H1 (cell line): ENCODE results near the gene PRSS50. TPM values are rescaled to one million over a fixed set of nuclear protein-coding genes. Genes with fewer than 3 reads are reported as not detected.

Experiments
- CTCF ChIA-PET: fragments of 300-600 bp; sonication (Branson Sonifier 250); formaldehyde crosslinking; loops from one replicate; lab custom pipeline; 2021; ENCODE audit not compliant: partially characterized antibody; lab: Charles Lee
- POLR2A ChIA-PET: fragments of 300-600 bp; sonication (Branson Sonifier 250); formaldehyde crosslinking; loops from one replicate; lab custom pipeline; 2021; ENCODE audit warnings: inconsistent platforms; ENCODE audit not compliant: partially characterized antibody; lab: Charles Lee
- DNase-seq, 2 experiments: peaks; one replicate each; pipeline versions ENCODE4 v3.0.0 to v3.0.0-alpha.2; 2010 to 2022; ENCODE audit warnings: low spot score in 2 of 2, low read depth in 1 of 2, mixed read lengths in 1 of 2
- FAIRE-seq: peaks from 2 replicates; lab custom pipeline; 2011; peaks lifted over from hg19 to GRCh38; lab: Jason Lieb, UNC
- H2AFZ ChIP-seq: 2 replicates; pipeline ENCODE4 v1.8.1; 2012; ENCODE audit warnings: low read length, inconsistent platforms
- H2AK5ac ChIP-seq: 2 replicates; pipeline ENCODE4 v1.6.1; 2013; ENCODE audit warnings: low read depth, low read length
- H2BK120ac ChIP-seq: replicated peaks from 2 replicates; pipeline ENCODE3; 2013; ENCODE audit warnings: low read depth, low read length, inconsistent platforms
- H2BK12ac ChIP-seq: 2 replicates; pipeline ENCODE4 v1.6.1; 2013; ENCODE audit warnings: low read depth, low read length
- H2BK15ac ChIP-seq: 2 replicates; pipeline ENCODE4 v1.6.1; 2013; ENCODE audit warnings: low read length
- H2BK20ac ChIP-seq: 2 replicates; pipeline ENCODE4 v1.6.1; 2013; ENCODE audit warnings: low read length
- H2BK5ac ChIP-seq: 2 replicates; pipeline ENCODE4 v1.6.1; 2013; ENCODE audit warnings: low read depth, low read length
- H3K14ac ChIP-seq: 2 replicates; pipeline ENCODE4 v1.6.1; 2013; ENCODE audit warnings: inconsistent platforms; ENCODE audit not compliant: insufficient read length
- H3K18ac ChIP-seq: 2 replicates; pipeline ENCODE4 v1.6.1; 2013; ENCODE audit warnings: low read length; ENCODE audit errors: extremely low read depth
- H3K23ac ChIP-seq: 2 replicates; pipeline ENCODE4 v1.6.1; 2013; ENCODE audit warnings: inconsistent platforms; ENCODE audit not compliant: insufficient read length
- H3K23me2 ChIP-seq: 2 replicates; pipeline ENCODE4 v1.6.1; 2013; ENCODE audit warnings: low read depth, low read length
- H3K27ac ChIP-seq: 2 replicates; pipeline ENCODE4 v1.6.1; 2011; ENCODE audit warnings: low read depth, low read length, inconsistent platforms
- H3K27me3 ChIP-seq, 4 experiments: replicated peaks in 1 of 4; 1 replicate in 1 of 4; 2 replicates in 3 of 4; pipeline versions ENCODE4 v1.6.1 to v1.8.1; 2011 to 2013; ENCODE audit warnings: low read length in 3 of 4, mild to moderate bottlenecking in 3 of 4, inconsistent platforms in 2 of 4, mixed read lengths in 2 of 4, moderate library complexity in 1 of 4; ENCODE audit not compliant: control insufficient read depth in 3 of 4, insufficient read depth in 3 of 4; ENCODE audit errors: extremely low read depth in 1 of 4
- H3K36me3 ChIP-seq, 4 experiments: 2 replicates each; pipeline versions ENCODE4 v1.6.1 to v1.8.1; 2011 to 2013; ENCODE audit warnings: mild to moderate bottlenecking in 4 of 4, low read length in 3 of 4, moderate library complexity in 2 of 4, control low read depth in 1 of 4, inconsistent platforms in 1 of 4; ENCODE audit not compliant: insufficient read depth in 4 of 4, control insufficient read depth in 2 of 4
- H3K4ac ChIP-seq: replicated peaks from 2 replicates; pipeline ENCODE3; 2013; ENCODE audit warnings: low read length, low read depth, mixed read lengths, inconsistent platforms; ENCODE audit not compliant: insufficient read length
- H3K4me1 ChIP-seq, 4 experiments: replicated peaks in 1 of 4; 1 replicate in 1 of 4; 2 replicates in 3 of 4; pipeline versions ENCODE4 v1.6.1 to v1.8.1; 2011 to 2013; ENCODE audit warnings: low read length in 3 of 4, inconsistent platforms in 2 of 4, mixed read lengths in 1 of 4; ENCODE audit not compliant: insufficient read depth in 4 of 4, control insufficient read depth in 3 of 4
- H3K4me2 ChIP-seq, 2 experiments: 2 replicates each; pipeline versions ENCODE4 v1.6.1 to v1.8.1; 2011 to 2013; ENCODE audit warnings: low read depth in 2 of 2, low read length in 2 of 2, control low read depth in 1 of 2, inconsistent platforms in 1 of 2, mild to moderate bottlenecking in 1 of 2; ENCODE audit not compliant: insufficient read depth in 1 of 2
- H3K4me3 ChIP-seq, 4 experiments: fragments of 200-600, 300-600 bp in 1 of 4; sonication (generic), shearing (Covaris generic), sonication (Bioruptor Twin) in 1 of 4; 2 replicates each; pipeline versions ENCODE4 v1.5.1 to v1.8.1; 2011 to 2016; ENCODE audit warnings: low read length in 4 of 4, low read depth in 3 of 4, control low read depth in 2 of 4, inconsistent platforms in 2 of 4, mild to moderate bottlenecking in 2 of 4, mixed read lengths in 1 of 4, moderate library complexity in 1 of 4; ENCODE audit not compliant: insufficient read depth in 2 of 4; ENCODE audit errors: extremely low read depth in 1 of 4
- H3K56ac ChIP-seq: replicated peaks from 2 replicates; pipeline ENCODE3; 2013; ENCODE audit warnings: low read depth, mild to moderate bottlenecking, mixed read lengths, low read length, inconsistent platforms; ENCODE audit not compliant: insufficient read length
- H3K79me1 ChIP-seq: 2 replicates; pipeline ENCODE4 v1.6.1; 2013; ENCODE audit warnings: low read depth, low read length, control low read depth
- H3K79me2 ChIP-seq, 2 experiments: 2 replicates each; pipeline versions ENCODE4 v1.6.1 to v1.8.1; 2012 to 2013; ENCODE audit warnings: low read length in 2 of 2, mild to moderate bottlenecking in 2 of 2, inconsistent platforms in 1 of 2; ENCODE audit not compliant: insufficient read depth in 2 of 2, control insufficient read depth in 1 of 2
- H3K9ac ChIP-seq, 4 experiments: replicated peaks in 1 of 4; 1 replicate in 1 of 4; 2 replicates in 3 of 4; pipeline versions ENCODE4 v1.6.1 to v1.8.1; 2011 to 2013; ENCODE audit warnings: low read depth in 3 of 4, low read length in 3 of 4, control low read depth in 2 of 4, mild to moderate bottlenecking in 2 of 4, moderate library complexity in 2 of 4, inconsistent platforms in 1 of 4; ENCODE audit errors: extremely low read depth in 1 of 4
- H3K9me3 ChIP-seq, 2 experiments: 2 replicates each; pipeline versions ENCODE4 v1.6.1 to v1.8.1; 2012 to 2013; ENCODE audit warnings: mild to moderate bottlenecking in 2 of 2, moderate library complexity in 2 of 2, control low read depth in 1 of 2, inconsistent platforms in 1 of 2, low read depth in 1 of 2, low read length in 1 of 2, mixed read lengths in 1 of 2; ENCODE audit not compliant: insufficient read depth in 2 of 2
- H4K20me1 ChIP-seq, 2 experiments: replicated peaks in 1 of 2; 2 replicates each; pipeline versions ENCODE3 to v1.8.1; 2011 to 2013; ENCODE audit warnings: inconsistent platforms in 2 of 2, low read length in 2 of 2, mild to moderate bottlenecking in 1 of 2; ENCODE audit not compliant: insufficient read depth in 2 of 2, control insufficient read depth in 1 of 2
- H4K5ac ChIP-seq: 2 replicates; pipeline ENCODE4 v1.6.1; 2013; ENCODE audit warnings: low read length, low read depth, mixed read lengths, inconsistent platforms; ENCODE audit not compliant: insufficient read length
- H4K8ac ChIP-seq: 2 replicates; pipeline ENCODE4 v1.8.0; 2013; ENCODE audit warnings: mild to moderate bottlenecking, moderate library complexity, low read length, inconsistent platforms; ENCODE audit not compliant: insufficient read depth; ENCODE audit errors: extremely low read depth
- H4K91ac ChIP-seq: replicated peaks from 2 replicates; pipeline ENCODE3; 2013; ENCODE audit warnings: low read length, mixed read lengths, inconsistent platforms; ENCODE audit not compliant: insufficient read length
- BACH1 ChIP-seq: IDR thresholded peaks from 2 replicates; pipeline ENCODE4 v1.6.1; 2012; ENCODE audit warnings: low read length, improper control_type of control experiment
- CBX5 ChIP-seq: fragments of 300-800, 300-1000 bp; sonication (generic); IDR thresholded peaks from 2 replicates; pipeline ENCODE4 v1.7.1; 2016; ENCODE audit warnings: antibody characterized with exemption, low read length, low read depth
- CREB1 ChIP-seq: IDR thresholded peaks from 2 replicates; pipeline ENCODE4 v1.6.1; 2012; ENCODE audit warnings: inconsistent platforms
- CTBP2 ChIP-seq: IDR thresholded peaks from 2 replicates; pipeline ENCODE4 v1.7.0; 2011; ENCODE audit warnings: borderline replicate concordance, mild to moderate bottlenecking, moderate library complexity, mixed read lengths, low read length; ENCODE audit not compliant: insufficient read depth, insufficient read length
- GABPA ChIP-seq: IDR thresholded peaks from 2 replicates; pipeline ENCODE4 v1.6.1; 2011; ENCODE audit warnings: mild to moderate bottlenecking, low read length, moderate library complexity, borderline replicate concordance; ENCODE audit not compliant: insufficient read depth
- GTF2F1 ChIP-seq: IDR thresholded peaks from 2 replicates; pipeline ENCODE4 v1.6.1; 2012; ENCODE audit warnings: low read depth, low read length, improper control_type of control experiment, borderline replicate concordance
- HDAC2 ChIP-seq, 2 experiments: fragments of 300-600 bp in 1 of 2; sonication (generic) in 1 of 2; IDR thresholded peaks; 2 replicates each; pipeline ENCODE4 v1.6.1; 2011 to 2012; ENCODE audit warnings: low read depth in 2 of 2, low read length in 2 of 2, mild to moderate bottlenecking in 2 of 2, moderate library complexity in 2 of 2, borderline replicate concordance in 1 of 2, inconsistent platforms in 1 of 2
- KDM5A ChIP-seq: fragments of 200-600 bp; IDR thresholded peaks from 2 replicates; pipeline ENCODE4 v1.7.1; 2012; ENCODE audit warnings: mild to moderate bottlenecking, low read length, inconsistent platforms, mixed read lengths
- NRF1 ChIP-seq: IDR thresholded peaks from 2 replicates; pipeline ENCODE4 v1.6.1; 2011; ENCODE audit warnings: mild to moderate bottlenecking, low read depth, low read length, improper control_type of control experiment
- PHF8 ChIP-seq: fragments of 200-600 bp; sonication (generic); conservative IDR thresholded peaks from 2 replicates; pipeline ENCODE4 v1.7.1; 2012; ENCODE audit warnings: low read depth, mild to moderate bottlenecking, inconsistent platforms, low read length, moderate library complexity
- RXRA ChIP-seq: IDR thresholded peaks from 2 replicates; pipeline ENCODE4 v1.6.1; 2011; ENCODE audit warnings: low read depth, mild to moderate bottlenecking, low read length, moderate library complexity; ENCODE audit not compliant: insufficient read depth
- SIN3A ChIP-seq, 2 experiments: IDR thresholded peaks in 1 of 2; conservative IDR thresholded peaks in 1 of 2; 2 replicates each; pipeline ENCODE4 v1.6.1; 2011 to 2012; ENCODE audit warnings: low read length in 2 of 2, improper control_type of control experiment in 1 of 2, low read depth in 1 of 2, mild to moderate bottlenecking in 1 of 2
- SIX5 ChIP-seq: IDR thresholded peaks from 2 replicates; pipeline ENCODE4 v1.6.1; 2011; ENCODE audit warnings: mild to moderate bottlenecking, low read depth, low read length
- SUZ12 ChIP-seq: fragments of 200-600 bp; sonication (generic); IDR thresholded peaks from 2 replicates; pipeline ENCODE4 v1.6.1; 2012; ENCODE audit warnings: mild to moderate bottlenecking, inconsistent platforms, low read length, moderate library complexity, mixed read lengths
- WGBS, 2 experiments: shearing (Covaris generic) in 1 of 2; methylation state at CpG; one replicate each; pipeline versions ENCODE4 v1.1.6 to v1.1.7; 2013 to 2015; ENCODE audit warnings: low lambda C conversion rate in 2 of 2, mixed read lengths in 2 of 2, inconsistent platforms in 1 of 2, low coverage in 1 of 2, missing lambda C conversion rate in 1 of 2; ENCODE audit not compliant: insufficient replicate concordance in 2 of 2, insufficient coverage in 1 of 2, insufficient read length in 1 of 2; ENCODE audit errors: extremely low coverage in 1 of 2, missing lambda C conversion rate in 1 of 2; 5-methylcytosine and 5-hydroxymethylcytosine counted together
- polyA plus RNA-seq, 7 experiments: library from polyadenylated mRNA; depleted of rRNA in 3 of 7; stranded (reverse) in 5 of 7; unstranded in 2 of 7; fragments of >200 nt in 5 of 7; fragments of 200-250 nt in 2 of 7; gene quantifications; 1 replicate in 5 of 7; 2 replicates in 1 of 7; 4 replicates in 1 of 7; pipeline versions ENCODE4 v1.2.1 to v1.2.3, GENCODE V29; 2011 to 2013; ENCODE audit warnings: missing spikeins in 2 of 7, mixed read lengths in 2 of 7
- total RNA-seq: library from RNA; stranded (reverse); fragmentation: NEBNext Ultra II Directional; extraction: Animal tissue kit (Norgen Biotek cat#: 25700); gene quantifications from 2 replicates; pipeline ENCODE4 v1.2.1, GENCODE V29; 2021

The PRSS50 gene
- total and polyA plus RNA-seq, 2 of the 8 experiments (the other 6 are each of a cell fraction or from before 2014, with no cell fraction given) = 0.47 to 0.71 TPM

DNA sequence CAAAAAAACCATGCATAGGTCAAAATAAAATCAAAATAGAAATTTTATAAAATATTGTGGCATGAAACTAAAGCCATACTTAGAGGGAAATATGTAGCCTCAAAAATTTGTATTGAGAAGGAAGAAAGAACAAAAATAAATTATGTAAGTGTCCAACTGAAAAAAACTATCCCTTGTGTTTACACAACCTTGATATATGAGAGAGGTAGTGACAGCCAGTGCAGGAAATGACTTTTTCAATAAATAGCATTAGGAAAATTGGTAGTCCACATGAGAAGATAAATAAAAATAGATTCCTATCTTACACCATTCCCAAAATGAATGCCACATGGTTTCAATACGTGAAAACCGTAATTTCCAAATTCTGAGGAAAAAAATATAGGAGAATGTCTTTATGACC, 13.2 kb upstream of the PRSS50 start:
- no peak overlapping the region for H2BK20ac ChIP-seq
- POLR2A ChIA-PET = no interaction called here
- no peak overlapping the region for H3K4ac ChIP-seq
- no peaks in the 10 kb centered on the region for H3K79me1 ChIP-seq
- CTCF ChIA-PET = interaction anchor here (1.2 kb wide), 1 partner anchor 115 kb away, joined by 3 read pairs; no protein-coding TSS in a partner anchor
- H2BK5ac ChIP-seq = no peak overlapping the region
- FAIRE-seq (no peak), DNase-seq (no peak)
- no peak overlapping the region for H3K23ac ChIP-seq
- H3K4me2 ChIP-seq = no peak overlapping the region
- no peaks in the 10 kb centered on the region for H3K9me3 ChIP-seq
- H4K8ac ChIP-seq = no peak overlapping the region
- no peak overlapping the region for H2BK15ac ChIP-seq
- H3K23me2 ChIP-seq = no peaks in the 10 kb centered on the region
- no peak overlapping the region for H2BK12ac ChIP-seq
- H3K9ac ChIP-seq = no peak overlapping the region
- no peak overlapping the region for H3K14ac ChIP-seq
- H3K36me3 ChIP-seq = no peaks in the 10 kb centered on the region
- peaks cover 0 to 1% of the 10 kb centered on the region in 2 experiments for H4K20me1 ChIP-seq
- H2AK5ac ChIP-seq = no peak overlapping the region
- no peak overlapping the region for H3K18ac ChIP-seq
- H3K56ac ChIP-seq = no peak overlapping the region
- no peak overlapping the region for H4K91ac ChIP-seq
- TF ChIP-seq SUZ12 (no peak), CTBP2 (no peak), PHF8 (no peak), SIX5 (no peak), CBX5 (no peak), RXRA (no peak), GTF2F1 (no peak), CREB1 (no peak), SIN3A (conservative IDR thresholded peaks at IDR 0.05 in 1 of 2, IDR thresholded peaks at IDR 0.05 in 1 of 2; ENCODE audit: low read depth in 1 of 2, low read length in 2 of 2) (no peak), HDAC2 (IDR thresholded peaks at IDR 0.05; ENCODE audit: borderline replicate concordance in 1 of 2, low read depth in 2 of 2, low read length in 2 of 2) (no peak), KDM5A (no peak), BACH1 (no peak), GABPA (no peak), NRF1 (no peak)
- peaks cover 0 to 5% (median 0%) of the 10 kb centered on the region in 4 experiments; a peak in 2 of 7 replicates for H3K4me1 ChIP-seq
- H3K27ac ChIP-seq = no peak overlapping the region
- H3K79me2 ChIP-seq = no peaks in the 10 kb centered on the region
- H3K27me3 ChIP-seq = no peaks in the 10 kb centered on the region
- H2AFZ ChIP-seq = no peak overlapping the region
- H4K5ac ChIP-seq = no peak overlapping the region
- H2BK120ac ChIP-seq = no peak overlapping the region
- no peak overlapping the region for H3K4me3 ChIP-seq
- WGBS, 2 experiments = 95% methylated on average over 2 of the region's 2 CpGs; no CpG with 5 or more reads in 1 of the 2 experiments
